GM21526 (cell line): ENCODE measurements around the gene ZNF451.
"Not testable (repeated sequence)": the region's sequence is repeated elsewhere in the genome, so short reads cannot be mapped to it uniquely, and the experiment has no call there.

Source experiments
- ATAC-seq: cut with Tn5 transposase; IDR thresholded peaks from one replicate; pipeline ENCODE4 v1.9.1; 2021; ENCODE audit warnings: moderate library complexity; ENCODE audit not compliant: unreplicated experiment, low FRiP score

ZNF451 gene, protein sequence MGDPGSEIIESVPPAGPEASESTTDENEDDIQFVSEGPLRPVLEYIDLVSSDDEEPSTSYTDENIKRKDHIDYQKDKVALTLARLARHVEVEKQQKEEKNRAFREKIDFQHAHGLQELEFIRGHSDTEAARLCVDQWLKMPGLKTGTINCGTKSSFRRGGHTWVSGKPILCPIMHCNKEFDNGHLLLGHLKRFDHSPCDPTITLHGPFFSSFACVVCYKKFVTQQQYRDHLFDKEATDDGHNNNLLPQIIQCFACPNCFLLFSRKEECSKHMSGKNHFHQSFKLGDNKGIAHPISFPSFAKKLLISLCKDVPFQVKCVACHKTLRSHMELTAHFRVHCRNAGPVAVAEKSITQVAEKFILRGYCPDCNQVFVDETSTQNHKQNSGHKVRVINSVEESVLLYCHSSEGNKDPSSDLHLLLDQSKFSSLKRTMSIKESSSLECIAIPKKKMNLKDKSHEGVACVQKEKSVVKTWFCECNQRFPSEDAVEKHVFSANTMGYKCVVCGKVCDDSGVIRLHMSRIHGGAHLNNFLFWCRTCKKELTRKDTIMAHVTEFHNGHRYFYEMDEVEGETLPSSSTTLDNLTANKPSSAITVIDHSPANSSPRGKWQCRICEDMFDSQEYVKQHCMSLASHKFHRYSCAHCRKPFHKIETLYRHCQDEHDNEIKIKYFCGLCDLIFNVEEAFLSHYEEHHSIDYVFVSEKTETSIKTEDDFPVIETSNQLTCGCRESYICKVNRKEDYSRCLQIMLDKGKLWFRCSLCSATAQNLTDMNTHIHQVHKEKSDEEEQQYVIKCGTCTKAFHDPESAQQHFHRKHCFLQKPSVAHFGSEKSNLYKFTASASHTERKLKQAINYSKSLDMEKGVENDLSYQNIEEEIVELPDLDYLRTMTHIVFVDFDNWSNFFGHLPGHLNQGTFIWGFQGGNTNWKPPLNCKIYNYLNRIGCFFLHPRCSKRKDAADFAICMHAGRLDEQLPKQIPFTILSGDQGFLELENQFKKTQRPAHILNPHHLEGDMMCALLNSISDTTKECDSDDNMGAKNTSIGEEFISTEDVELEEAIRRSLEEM

DNA sequence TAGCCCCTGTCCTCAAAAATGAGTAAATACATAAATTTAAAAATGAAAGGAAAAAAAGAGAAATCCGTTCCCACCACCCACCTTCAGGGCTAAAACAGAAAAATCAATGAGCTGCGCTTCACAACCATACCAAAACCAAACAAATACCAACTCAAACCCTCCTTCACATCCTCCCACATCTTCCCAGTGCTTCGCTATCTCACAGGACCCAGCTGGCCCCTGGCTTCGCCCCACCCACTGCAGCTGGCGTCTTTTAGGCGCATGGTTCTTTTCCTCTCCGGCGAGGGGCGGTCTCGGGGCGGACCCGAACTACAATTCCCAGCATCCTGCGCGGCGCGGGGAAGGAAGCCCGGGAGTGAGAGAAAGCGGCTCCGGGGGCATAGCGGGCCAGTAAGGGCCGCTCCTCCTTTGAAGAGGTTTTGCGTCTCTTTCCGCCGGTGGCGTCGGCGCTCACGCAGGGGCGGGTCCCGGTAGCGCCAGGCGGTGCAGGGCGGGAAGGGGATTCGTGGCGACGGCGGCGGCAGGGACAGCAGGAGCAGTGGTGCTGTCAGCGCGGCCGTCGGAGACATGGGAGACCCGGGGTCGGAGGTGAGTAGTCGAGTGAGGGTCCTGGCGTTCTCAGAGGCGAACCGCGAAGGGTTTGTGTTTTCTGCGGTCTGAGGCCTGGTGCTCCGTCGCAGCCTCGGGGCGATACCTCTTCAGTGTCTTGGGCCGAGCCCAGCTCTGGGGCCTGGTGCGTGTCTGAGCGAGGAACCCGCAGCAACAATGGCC, at the start of gene ZNF451:
Gene ZNF451, plus strand, starts transcription at position 502 of the 771 bp plus-strand sequence. Its CDS starts 66 bp downstream, at position 568.
- ATAC-seq: peak; percentile 87

DNA sequence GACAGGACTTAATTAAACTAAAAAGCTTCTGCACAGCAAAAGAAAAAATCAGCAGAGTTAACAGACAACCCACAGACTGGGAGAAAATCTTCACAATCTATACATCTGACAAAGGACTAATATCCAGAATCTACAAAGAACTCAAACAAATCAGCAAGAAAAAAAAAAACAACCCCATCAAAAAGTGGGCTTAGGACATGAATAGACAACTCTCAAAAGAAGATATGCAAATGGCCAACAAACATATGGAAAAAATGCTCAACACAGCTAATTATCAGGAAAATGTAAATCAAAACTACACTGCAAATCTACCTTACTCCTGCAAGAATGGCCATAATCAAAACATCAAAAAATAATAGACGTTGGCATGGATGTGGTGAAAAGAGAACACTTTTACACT, 45.9 kb upstream of the ZNF451 start:
- not testable (repeated sequence) for ATAC-seq

DNA sequence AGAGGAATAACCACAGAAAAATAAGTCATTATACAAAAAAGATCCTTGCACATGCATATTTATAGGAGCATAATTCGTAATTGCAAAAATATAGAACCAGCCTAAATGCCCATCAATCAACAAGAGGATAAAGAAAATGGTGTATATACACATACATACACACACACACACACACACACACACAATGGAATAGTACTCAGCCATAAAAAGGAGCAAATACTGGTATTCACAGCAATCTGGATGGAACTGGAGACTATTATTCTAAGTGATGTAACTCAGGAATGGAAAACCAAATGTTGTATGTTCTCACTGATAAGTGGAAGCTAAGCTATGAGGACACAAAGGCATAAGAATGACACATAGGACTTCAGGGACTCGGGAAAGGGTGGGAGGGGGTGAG, 45.4 kb upstream of the ZNF451 start:
- no peak for ATAC-seq

DNA sequence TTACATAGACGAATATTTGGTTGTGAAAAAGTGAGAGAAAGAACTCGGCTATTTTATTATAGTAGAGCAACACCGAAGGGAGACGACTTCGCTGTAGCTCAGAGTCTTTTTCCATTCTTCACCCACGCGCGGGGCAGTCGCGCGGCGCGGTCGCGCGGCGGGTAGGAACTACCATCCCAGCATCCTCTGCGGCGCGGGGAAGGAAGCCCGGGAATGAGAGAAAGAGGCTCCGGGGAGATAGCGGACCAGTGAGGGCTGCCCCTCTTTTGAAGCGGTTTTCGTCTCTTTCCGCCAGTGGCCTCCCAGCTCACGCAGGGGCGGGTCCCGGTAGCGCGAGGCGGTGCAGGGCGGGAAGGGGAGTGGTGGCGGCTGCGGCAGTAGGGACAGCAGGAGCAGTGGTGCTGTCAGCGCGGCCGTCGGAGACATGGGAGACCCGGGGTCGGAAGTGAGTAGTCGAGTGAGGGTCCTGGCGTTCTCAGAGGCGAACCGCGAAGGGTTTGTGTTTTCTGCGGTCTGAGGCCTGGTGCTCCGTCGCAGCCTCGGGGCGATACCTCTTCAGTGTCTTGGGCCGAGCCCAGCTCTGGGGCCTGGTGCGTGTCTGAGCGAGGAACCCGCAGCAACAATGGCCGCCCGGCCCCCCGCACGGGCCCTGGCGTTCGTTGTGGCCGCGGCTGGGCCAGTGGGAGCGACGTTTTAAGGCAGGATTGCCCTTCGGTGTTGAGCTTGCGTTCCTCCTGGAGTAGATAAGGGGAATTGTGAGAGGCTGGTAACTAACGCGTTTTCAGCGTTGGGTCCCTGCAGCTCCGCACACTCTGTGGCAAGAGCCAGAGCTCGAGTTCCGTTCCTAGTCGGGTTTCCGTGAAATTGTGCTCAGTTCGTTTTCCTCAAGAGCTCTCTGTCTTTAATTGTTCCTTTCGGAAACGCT, 43.4 kb upstream of the ZNF451 start, which contains the start of gene KIAA1586:
Gene KIAA1586, plus strand, starts transcription at position 362 of the 925 bp plus-strand sequence. Its CDS starts 63 bp downstream, at position 425.
- ATAC-seq: peak; percentile 95

DNA sequence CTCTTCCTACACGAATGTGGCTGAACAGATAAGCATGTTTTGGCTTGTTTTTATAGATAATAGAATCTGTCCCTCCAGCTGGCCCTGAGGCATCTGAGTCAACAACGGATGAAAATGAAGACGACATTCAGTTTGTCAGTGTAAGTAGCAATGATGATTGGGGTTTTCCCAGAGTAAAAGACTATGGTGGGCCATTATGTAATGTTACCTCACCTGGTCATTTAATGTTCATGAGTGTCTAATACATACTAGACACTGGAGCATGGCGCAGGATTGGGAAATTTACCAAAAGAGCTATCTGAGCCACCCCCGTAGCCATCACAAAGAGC, 42.8 kb upstream of the ZNF451 start:
- peak; percentile 34 for ATAC-seq

DNA sequence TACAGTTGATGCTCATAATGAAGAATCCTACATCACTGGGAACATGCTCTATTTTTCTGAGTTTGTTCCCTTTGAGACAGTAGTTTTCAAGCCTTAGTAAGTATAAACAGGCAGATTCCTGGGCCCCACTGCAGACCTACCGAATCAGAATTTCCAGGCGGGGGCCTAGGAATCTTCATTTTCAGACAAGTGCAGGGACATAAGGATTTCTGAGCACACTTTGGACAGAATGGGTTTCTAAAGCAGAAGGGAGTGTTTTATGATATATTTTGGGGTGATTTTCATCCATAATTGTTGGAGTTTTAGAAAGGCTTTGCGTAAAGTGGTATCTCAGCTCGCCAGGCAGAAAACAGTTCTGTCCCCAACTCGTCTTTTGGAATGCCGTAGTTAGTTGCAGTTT, 42.1 kb upstream of the ZNF451 start:
- ATAC-seq: peak; percentile 1

DNA sequence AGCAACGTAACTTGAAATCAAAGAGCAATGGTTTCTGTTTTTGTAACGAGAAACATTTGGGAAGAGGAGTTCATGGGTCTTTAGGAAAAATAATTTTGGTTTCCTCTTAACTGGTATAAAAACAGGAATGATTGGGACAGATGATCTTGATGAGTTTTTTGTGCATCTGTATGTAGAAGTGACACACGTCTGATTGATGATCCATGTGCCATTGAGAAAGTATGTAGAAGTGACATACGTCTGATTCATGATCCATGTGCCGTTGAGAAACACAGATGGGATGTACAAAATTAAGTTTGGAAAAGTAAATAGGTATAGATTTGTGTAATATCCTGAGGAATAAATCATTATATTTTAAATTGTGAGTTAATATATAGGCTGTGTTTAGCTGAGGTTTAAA, 41.4 kb upstream of the ZNF451 start:
- ATAC-seq: no peak

DNA sequence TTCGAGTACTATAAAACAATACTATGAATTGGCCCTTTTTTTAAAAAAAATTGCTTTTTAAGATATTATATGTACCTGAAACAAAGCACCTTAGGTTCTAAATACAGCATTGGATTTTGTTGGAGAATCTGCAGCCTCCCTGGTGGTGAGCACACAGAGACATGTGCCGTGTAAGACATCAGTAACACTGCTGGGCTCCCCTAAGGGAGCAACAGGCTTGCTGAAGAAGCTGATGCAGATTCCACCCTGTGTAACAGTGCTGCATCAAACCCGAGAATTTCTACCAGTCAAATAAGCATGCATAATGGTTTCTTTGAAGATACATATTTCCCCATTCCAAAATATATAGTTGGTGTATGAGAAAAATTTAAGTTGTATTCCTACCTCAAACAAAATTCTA, 26.1 kb upstream of the ZNF451 start:
- no peak for ATAC-seq

DNA sequence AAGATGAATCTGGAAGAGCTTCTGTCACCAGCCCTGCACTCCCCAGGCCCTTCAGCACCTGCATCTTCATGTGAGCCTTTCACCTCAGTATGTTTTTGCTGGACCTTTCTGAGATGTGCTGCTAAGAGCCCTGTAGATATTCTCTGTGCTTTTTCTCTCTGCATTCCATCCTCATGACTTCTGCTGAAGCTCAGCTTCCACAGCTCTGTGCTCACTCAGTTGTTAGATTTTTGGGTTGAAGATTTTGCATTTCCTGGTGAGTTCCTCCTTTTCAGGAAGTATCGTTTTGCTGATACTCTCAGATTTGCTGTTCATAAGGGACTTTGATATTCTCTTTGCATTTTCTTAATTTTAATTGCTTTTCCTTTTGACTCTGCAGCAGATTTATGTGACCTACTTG, 25.2 kb upstream of the ZNF451 start:
- no peak for ATAC-seq

DNA sequence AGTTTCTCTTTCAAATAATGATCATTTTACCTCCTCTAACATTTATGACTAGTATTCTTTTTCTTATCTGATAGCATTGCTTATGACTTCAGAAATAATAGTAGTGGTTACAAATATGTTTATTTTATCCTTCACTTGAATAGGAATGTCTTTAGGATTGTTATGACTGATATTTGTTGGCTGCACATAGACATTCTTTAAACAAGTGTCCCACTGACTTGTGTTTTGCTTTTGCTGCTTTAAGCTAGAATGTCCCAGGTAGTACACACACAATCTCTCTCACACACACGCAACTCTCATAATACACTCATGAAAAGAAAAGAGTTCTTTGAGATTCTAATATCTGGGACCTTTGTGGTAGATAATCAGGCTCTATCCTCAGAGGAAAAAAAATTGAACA, 21.9 kb upstream of the ZNF451 start:
- no peak for ATAC-seq

DNA sequence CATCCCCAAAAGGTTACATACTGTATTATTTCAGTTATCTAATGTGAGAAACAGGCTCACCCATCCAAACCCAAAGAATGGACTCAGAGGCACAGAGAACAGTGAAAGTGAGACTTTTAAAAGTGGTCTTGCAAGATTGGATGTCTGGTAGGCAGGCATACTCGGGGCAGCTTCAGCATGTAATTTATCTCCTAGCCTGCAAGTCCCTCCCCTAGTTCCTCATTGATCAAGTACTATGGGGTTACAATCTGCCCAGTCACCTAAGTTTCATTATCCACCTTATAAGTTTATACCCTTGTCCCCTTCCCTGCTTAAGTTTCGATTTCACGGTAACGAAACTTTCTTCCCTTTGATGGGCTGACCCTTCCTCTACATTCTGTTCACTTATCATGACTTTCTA, 20.8 kb upstream of the ZNF451 start:
- ATAC-seq: no peak

DNA sequence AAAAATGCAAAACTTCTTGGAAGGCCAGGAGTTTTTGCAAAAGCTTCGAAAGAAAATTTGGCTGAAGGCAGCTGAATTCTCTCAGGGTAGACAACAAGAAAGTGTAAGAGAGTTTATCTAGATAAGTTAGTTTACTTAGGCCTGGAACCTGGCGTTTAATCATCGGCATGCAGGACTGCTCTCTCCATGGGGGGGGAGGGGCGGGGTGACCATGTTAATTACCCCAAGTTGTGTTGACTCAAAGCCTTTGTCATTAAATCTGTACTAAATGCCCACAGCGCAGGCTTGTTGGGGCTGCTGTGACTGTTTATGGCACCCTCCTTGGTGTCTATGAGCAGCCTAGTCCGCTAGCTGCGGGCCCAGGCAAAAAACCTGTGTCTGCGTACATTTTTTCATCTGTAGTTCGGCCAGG, 20.1 kb upstream of the ZNF451 start:
- ATAC-seq: no peak

DNA sequence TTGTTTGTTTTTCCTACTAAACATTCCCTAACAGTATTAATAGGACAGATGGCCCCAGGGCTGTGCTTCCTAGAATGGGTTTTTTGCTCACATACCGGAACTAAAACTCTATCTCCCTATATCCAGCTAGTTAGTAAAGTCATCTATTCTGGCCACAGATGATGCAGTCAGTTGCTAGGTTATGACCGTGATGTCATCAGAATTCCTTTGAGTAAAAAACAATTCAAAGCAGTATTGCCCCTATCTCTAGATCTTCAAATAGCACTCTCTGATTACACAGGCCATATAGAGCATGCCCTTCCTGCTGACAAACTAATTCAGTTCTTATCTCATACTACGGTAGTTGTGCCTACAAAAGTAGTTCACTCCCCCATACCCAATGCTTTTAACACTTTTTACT, 17.9 kb upstream of the ZNF451 start:
- ATAC-seq: no peak

DNA sequence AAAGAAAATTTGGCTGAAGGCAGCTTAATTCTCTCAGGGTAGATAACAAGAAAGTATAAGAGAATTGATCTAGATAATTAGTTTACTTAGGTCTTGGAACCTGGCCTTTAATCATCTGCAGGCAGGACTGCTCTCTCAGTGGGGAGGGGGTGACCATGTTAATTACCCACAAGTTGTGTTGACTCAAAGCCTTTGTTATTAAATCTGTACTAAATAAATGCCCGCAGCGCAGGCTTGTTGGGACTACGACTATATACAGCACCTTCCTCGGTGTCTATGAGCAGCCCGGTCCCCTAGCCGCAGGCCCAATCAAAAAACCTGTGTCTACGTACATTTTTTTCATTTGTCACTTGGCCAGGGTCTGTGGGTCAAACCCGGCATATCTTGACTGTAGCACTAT, 15.6 kb upstream of the ZNF451 start:
- no peak for ATAC-seq

DNA sequence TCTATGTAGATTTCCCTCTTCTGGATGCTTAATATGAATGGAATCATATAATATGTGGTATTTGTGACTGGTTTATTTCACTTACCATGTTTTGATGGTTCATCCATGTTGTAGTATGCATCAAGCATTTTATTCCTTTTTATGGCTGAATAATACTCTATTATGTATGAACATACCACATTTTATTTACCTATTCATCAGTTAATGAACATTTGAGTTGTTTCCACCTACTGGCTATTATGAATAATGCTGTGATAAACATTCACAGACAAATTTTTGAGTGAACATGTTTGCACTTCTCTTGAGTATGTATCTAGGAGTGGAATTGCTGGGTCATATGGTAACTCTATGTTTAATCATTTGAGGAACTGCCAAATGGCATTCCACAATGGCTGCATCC, 14.9 kb upstream of the ZNF451 start:
- ATAC-seq: no peak

DNA sequence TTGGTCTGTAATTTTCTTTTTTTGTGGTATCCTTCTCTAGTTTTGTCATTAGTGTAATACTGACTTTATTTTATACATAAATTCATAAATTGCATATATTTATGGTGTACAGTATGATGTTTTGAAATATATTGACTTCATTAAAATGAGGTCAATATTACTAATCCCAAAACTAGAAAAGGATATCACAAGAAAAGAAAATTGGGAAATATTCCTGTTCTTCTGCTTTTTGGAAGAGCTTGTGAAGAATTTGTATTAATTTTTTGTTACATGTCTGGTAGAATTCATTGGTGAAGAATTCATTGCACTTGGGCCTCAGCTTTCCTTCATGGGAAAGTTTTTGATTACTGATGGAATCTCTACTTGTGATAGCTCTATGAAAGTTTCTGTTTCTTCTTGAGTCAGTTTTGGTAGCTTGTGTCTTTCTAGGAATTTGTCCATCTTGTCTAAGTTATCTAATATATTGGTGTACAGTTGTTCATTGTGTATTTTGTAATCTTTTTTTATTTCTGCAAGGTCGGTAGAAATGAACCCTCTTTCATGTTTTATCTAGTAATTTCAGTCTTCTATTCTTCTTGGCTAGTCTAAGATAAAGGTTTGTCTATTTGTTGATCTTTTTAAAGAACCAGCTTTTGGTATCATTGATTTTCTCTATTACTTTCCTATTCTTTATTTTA, 11.3 kb upstream of the ZNF451 start:
- no peak for ATAC-seq

DNA sequence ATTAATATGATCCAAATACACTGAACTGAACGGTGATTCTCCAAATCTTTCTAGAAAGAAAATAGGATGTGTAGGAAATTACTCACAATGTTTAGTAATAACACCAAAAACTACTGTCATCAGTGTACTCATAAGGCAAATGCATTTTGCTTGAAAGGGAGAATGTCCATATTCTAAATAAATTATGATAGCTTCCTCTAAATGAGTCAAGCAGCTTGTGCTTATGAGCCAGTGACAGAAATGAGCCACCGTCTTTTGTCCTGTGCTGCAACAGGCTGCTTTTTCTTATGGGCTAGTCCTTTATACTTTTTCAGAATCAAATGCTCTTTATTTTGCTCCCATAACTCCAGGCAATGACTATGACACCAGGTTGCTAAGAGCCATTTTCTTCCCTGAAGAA, 4.5 kb upstream of the ZNF451 start:
- ATAC-seq: no peak

DNA sequence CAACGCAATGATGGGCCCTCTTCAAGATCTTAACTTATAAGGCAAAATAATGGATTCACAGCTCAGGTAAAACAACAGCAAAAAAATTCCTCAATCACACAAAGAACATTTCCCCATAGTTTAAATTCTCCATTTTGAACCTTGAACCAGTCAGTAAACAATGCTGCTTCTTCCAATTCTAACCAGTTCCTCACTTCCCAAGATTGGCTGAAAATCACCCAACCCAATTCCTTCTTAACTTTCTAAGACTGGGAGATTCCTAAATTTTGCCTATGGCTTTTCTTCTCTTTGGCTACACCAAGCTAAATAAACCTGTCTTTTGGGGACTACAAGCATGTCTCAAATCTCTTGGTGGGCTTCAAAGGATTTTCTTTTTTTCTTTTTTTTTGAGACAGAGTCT, 3.1 kb upstream of the ZNF451 start:
- ATAC-seq: no peak

DNA sequence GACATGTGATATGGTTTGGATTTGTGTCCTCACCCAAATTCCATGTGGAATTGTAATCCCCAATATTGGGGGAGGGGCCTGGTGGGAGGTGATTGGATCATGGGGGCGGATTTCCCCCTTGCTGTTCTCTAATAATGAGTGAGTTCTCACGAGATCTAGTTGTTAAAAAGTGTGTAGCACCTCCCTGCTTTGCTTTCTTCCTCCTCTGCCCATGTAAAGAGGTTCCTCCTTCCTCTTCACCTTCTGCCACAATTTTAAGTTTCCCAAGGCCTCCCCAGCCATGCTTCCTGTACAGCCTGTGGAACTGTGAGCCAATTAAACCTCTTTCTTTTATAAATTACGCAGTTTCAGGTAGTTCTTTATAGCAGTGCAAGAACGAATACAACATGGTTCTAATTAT, 2.1 kb upstream of the ZNF451 start:
- ATAC-seq: no peak
